HUES48 (cell line): ENCODE data around the gene PIEZO1.

Experiments
- H3K27ac ChIP-seq: one replicate; pipeline ENCODE4 v1.7.0; 2013; ENCODE audit warnings: low read depth, low read length, inconsistent platforms
- H3K27me3 ChIP-seq: 2 replicates; pipeline ENCODE4 v1.6.1; 2013; ENCODE audit warnings: mild to moderate bottlenecking, low read length; ENCODE audit not compliant: control insufficient read depth, insufficient read depth
- H3K36me3 ChIP-seq: 2 replicates; pipeline ENCODE4 v1.6.1; 2013; ENCODE audit warnings: low read length; ENCODE audit not compliant: control insufficient read depth, insufficient read depth
- H3K4me1 ChIP-seq: 2 replicates; pipeline ENCODE4 v1.6.1; 2013; ENCODE audit warnings: mild to moderate bottlenecking, low read length; ENCODE audit not compliant: control insufficient read depth, insufficient read depth
- H3K4me3 ChIP-seq: 2 replicates; pipeline ENCODE4 v1.5.1; 2013; ENCODE audit warnings: mild to moderate bottlenecking, low read depth, low read length
- H3K9ac ChIP-seq: 2 replicates; pipeline ENCODE4 v1.6.1; 2013; ENCODE audit warnings: mild to moderate bottlenecking, low read depth, low read length, moderate library complexity
- H3K9me3 ChIP-seq: 2 replicates; pipeline ENCODE4 v1.6.1; 2013; ENCODE audit warnings: low read length; ENCODE audit not compliant: control insufficient read depth, insufficient read depth

PIEZO1 gene

GRCh38 chr16:88713054-88713453 lies 72.0 kb downstream of the PIEZO1 start:
- H3K4me3 ChIP-seq, result no peak overlapping the region
- no peaks in the 10 kb centered on the region for H3K4me1 ChIP-seq
- H3K9ac ChIP-seq, result no peak overlapping the region
- peaks cover 45% of the 10 kb centered on the region for H3K36me3 ChIP-seq
- no peaks in the 10 kb centered on the region for H3K27me3 ChIP-seq
- H3K9me3 ChIP-seq, result no peaks in the 10 kb centered on the region
- no peak overlapping the region for H3K27ac ChIP-seq

DNA sequence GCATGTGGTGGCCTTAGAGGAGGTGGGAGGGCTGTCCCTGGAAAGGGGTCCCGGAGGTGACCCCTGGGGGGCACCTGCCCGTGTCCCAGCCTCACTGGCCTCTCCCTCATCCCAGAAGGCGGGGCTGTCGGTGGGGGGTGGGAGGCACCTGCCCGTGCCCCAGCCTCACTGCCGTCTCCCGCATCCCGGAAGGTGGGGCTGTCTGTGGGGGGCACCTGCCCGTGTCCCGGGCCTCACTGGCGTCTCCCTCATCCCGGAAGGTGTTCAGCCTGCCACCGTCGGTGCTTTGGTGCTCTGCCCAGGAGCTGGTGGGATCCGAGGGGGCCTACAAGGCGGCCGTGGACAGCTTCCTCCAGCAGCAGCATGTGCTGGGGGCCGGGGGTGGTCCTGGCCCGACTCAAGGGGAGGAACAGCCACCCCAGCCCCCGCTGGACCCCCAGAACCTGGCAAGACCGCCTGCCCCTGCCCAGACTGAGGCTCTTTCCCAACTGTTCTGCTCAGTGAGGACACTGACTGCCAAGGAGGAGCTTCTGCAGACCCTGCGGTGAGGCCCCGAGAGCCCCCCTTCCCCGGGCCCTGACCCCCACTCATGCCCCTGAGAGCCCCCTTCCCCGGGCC lies 72.5 kb downstream of the PIEZO1 start:
- no peak overlapping the region for H3K9ac ChIP-seq
- no peak overlapping the region for H3K27ac ChIP-seq
- H3K36me3 ChIP-seq, result peaks cover 40% of the 10 kb centered on the region
- H3K4me1 ChIP-seq, result no peaks in the 10 kb centered on the region
- no peaks in the 10 kb centered on the region for H3K27me3 ChIP-seq
- no peak overlapping the region for H3K4me3 ChIP-seq
- H3K9me3 ChIP-seq, result no peaks in the 10 kb centered on the region

GRCh38 chr16:88711750-88712340 lies 73.2 kb downstream of the PIEZO1 start:
- H3K27ac ChIP-seq, result no peak overlapping the region
- no peaks in the 10 kb centered on the region for H3K27me3 ChIP-seq
- no peaks in the 10 kb centered on the region for H3K4me1 ChIP-seq
- H3K4me3 ChIP-seq, result no peak overlapping the region
- H3K36me3 ChIP-seq, result peaks cover 33% of the 10 kb centered on the region
- H3K9me3 ChIP-seq, result no peaks in the 10 kb centered on the region
- H3K9ac ChIP-seq, result no peak overlapping the region

- H3K27me3 ChIP-seq, result no peaks in the 10 kb centered on the region
- no peaks in the 10 kb centered on the region for H3K4me1 ChIP-seq
- no peak overlapping the region for H3K27ac ChIP-seq
- H3K4me3 ChIP-seq, result no peak overlapping the region
- H3K9ac ChIP-seq, result no peak overlapping the region
- no peaks in the 10 kb centered on the region for H3K9me3 ChIP-seq
- H3K36me3 ChIP-seq, result peaks cover 20% of the 10 kb centered on the region
Measured at GRCh38 chr16:88710556-88710955, 74.5 kb downstream of the PIEZO1 start.

GRCh38 chr16:88706965-88707826 lies 77.8 kb downstream of the PIEZO1 start:
- Histone ChIP-seq H3K9ac (no peak overlapping the region; the same call in 1 of the 2 replicates), H3K27me3 (no peaks in the 10 kb centered on the region), H3K36me3 (0 out of 2 replicates have a peak, but pooled peaks cover 6% of the 10 kb centered on the region), H3K4me1 (peaks cover 6% of the 10 kb centered on the region; the same call in 1 of the 2 replicates), H3K9me3 (no peaks in the 10 kb centered on the region), H3K4me3 (peak overlapping the region; percentile 93), H3K27ac (no peak overlapping the region)

DNA sequence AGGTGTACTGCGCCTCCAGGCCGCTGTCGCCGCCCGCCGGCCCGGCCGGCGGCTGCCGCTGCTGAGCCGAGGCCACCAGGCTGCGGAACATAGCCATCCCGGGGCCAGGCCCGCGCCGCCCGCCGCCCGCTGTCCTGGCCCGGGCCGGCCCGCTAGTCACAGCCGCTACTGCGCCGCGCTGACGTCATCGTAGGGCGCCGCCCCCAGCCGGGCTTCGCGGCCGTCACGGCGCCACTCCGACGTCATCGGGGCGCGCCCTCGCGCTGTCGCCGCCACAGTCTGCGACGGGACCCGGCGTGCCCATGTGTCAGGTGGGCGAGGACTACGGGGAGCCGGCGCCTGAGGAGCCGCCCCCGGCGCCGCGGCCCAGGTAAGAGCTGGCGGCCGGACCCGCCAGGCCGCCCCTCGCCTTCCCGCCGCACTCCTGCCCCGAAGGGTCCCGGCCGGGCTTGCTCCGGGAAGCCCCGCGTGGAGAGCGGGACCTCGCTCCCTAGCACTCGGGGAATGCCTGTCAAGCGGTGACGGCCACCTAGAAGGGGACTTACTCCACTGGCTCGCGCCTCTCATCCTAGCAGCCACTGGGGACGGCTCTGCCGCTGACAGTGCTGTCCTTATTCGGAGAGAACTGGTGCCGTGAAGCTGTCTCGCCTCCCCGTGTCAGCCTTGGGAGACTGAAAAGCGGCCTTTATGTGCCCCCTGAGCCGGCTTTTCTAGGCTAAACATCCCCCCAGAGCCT lies 78.6 kb downstream of the PIEZO1 start, which contains the start of the genes CTU2 and RNF166:
TSS of gene CTU2 (plus strand) at position 275 of the 736 bp plus-strand sequence. CDS start at position 303, 28 bp downstream.
TSS of gene RNF166 (minus strand) at position 180 of the 736 bp plus-strand sequence. CDS start at position 97, 83 bp downstream.
- H3K9me3 ChIP-seq, result no peaks in the 10 kb centered on the region
- no peaks in the 10 kb centered on the region for H3K27me3 ChIP-seq
- peaks cover 6% of the 10 kb centered on the region; the same call in 1 of the 2 replicates for H3K4me1 ChIP-seq
- peak within 1 kb of the TSS; percentile 93 for H3K4me3 ChIP-seq
- H3K36me3 ChIP-seq, result 0 out of 2 replicates have a peak, but pooled peaks cover 6% of the 10 kb centered on the region
- peak within 1 kb of the TSS; percentile 65 for H3K9ac ChIP-seq
- peak within 1 kb of the TSS; percentile 13 for H3K27ac ChIP-seq

DNA sequence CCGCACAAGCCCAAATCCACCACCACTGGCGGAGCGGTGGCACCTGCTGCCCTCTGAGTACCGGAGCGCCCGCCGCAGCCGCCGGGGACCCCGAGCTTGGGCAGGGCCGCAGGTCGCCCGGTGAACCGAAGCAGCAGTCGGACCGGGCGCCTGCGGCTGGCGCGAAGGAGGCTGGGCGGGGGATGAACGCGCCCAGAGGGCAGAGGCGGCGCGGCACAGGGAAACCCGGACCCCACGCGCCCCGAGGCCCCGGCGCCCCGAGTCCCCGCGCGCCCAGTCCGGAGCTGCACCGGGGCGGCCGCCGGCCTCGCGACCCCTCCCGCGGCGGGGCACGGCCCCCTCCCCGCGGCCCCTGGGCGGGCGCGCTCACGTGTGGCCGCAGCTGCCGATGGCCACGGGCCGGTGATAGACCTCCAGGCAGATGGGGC lies 79.2 kb downstream of the PIEZO1 start:
- peak overlapping the region; percentile 93 for H3K4me3 ChIP-seq
- H3K27ac ChIP-seq, result no peak overlapping the region
- 0 out of 2 replicates have a peak, but pooled peaks cover 6% of the 10 kb centered on the region for H3K36me3 ChIP-seq
- H3K27me3 ChIP-seq, result no peaks in the 10 kb centered on the region
- H3K9me3 ChIP-seq, result no peaks in the 10 kb centered on the region
- peak overlapping the region; percentile 65 for H3K9ac ChIP-seq
- H3K4me1 ChIP-seq, result peaks cover 6% of the 10 kb centered on the region; the same call in 1 of the 2 replicates

DNA sequence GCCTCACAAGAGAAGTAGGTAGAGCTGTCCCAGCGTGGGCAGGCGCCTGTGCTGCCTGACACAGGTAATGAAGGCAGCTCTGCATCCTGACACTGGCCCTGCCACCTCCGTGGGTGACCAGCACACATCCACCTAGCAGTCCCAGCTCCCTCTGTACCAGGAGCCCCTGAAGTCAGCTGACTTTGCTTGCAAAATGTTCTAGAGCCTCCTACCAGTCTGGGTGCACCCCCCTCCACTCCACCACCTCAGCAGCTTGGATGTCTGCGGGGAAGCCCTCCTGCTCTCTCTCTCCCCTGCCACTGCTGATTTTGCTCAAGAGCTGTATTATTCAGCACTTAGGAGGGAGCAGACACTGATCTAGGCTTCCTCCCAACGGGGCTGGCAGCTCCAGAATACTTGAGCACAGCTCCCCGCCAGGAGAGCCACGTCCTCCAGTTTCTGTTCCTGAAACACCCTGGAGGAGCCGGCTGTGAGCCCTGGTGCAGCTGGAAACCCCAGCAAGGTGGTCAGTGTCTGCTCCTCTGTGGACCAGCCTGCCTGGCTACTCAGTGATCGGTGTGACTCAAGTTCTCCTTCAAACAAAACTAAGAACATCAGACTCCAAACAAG lies 79.8 kb downstream of the PIEZO1 start:
- H3K9me3 ChIP-seq, result no peaks in the 10 kb centered on the region
- H3K9ac ChIP-seq, result peak overlapping the region; percentile 65
- peak overlapping the region; percentile 93 for H3K4me3 ChIP-seq
- no peak overlapping the region for H3K27ac ChIP-seq
- peaks cover 6% of the 10 kb centered on the region; the same call in 1 of the 2 replicates for H3K4me1 ChIP-seq
- no peaks in the 10 kb centered on the region for H3K27me3 ChIP-seq
- H3K36me3 ChIP-seq, result peaks cover 11% of the 10 kb centered on the region

GRCh38 chr16:88703486-88704309 lies 81.3 kb downstream of the PIEZO1 start:
- Histone ChIP-seq H3K27me3 (no peaks in the 10 kb centered on the region), H3K9me3 (no peaks in the 10 kb centered on the region), H3K27ac (no peak overlapping the region), H3K9ac (no peak overlapping the region), H3K4me3 (no peak overlapping the region), H3K4me1 (peaks cover 6% of the 10 kb centered on the region; the same call in 1 of the 2 replicates), H3K36me3 (peaks cover 26% of the 10 kb centered on the region)
